ENCODE data around the gene ZSCAN23. TPM values are rescaled to one million over a fixed set of nuclear protein-coding genes. Genes with fewer than 3 reads are reported as not detected.

The ZSCAN23 gene
- total RNA-seq, 2 experiments from 2014 or later = 0.44 to 0.56 TPM

- no peak overlapping the region for H3K4me3 Mint-ChIP-seq
These were observed 59.8 kb downstream of the ZSCAN23 start for GRCh38 chr6:28383235-28384142.

More at GRCh38 chr6:28383235-28384142, 59.8 kb downstream of the ZSCAN23 start:
- Mint-ChIP-seq H3K27me3 (no peaks in the 10 kb centered on the region), H3K9me3 (ENCODE audit: low read depth) (no peaks in the 10 kb centered on the region), H3K36me3 (peaks cover 84% of the 10 kb centered on the region), H3K27ac (no peak overlapping the region), H3K4me1 (no peaks in the 10 kb centered on the region)
- no peak for DNase-seq
- CTCF ChIA-PET = interaction anchor here (1.3 kb wide), 2 partner anchors 27 to 45 kb away, joined by 3 read pairs; no protein-coding TSS in a partner anchor
- ATAC-seq = no peak

Other genes starting within 250 kb of the ZSCAN23 start
- 10 to 100 TPM in 1 of 2 experiments, 1 to 10 TPM in 1; 7.0 to 11.6 TPM for gene ZSCAN9, start 218.2 kb downstream of the ZSCAN23 start, total RNA-seq
- 1 to 10 TPM; 5.7 to 6.1 TPM for gene ZKSCAN4, start 191.2 kb downstream of the ZSCAN23 start, total RNA-seq
- gene NKAPL, start 184.2 kb downstream of the ZSCAN23 start, total RNA-seq = under 1 TPM in 1 of 2 experiments, not detected in 1; 0.26 TPM
- 10 to 100 TPM in 1 of 2 experiments, 1 to 10 TPM in 1; 7.8 to 11.7 TPM for gene ZSCAN26, start 176.3 kb downstream of the ZSCAN23 start, total RNA-seq
- gene PGBD1, start 161.9 kb downstream of the ZSCAN23 start, total RNA-seq = 1 to 10 TPM; 3.9 to 4.2 TPM
- gene ZSCAN31, start 107.3 kb downstream of the ZSCAN23 start, total RNA-seq = 1 to 10 TPM; 1.0 to 1.7 TPM
- gene ZKSCAN3, start 93.5 kb downstream of the ZSCAN23 start, total RNA-seq = 1 to 10 TPM; 4.1 to 5.5 TPM
- 1 to 10 TPM; 7.1 to 7.9 TPM for gene ZSCAN12, start 43.7 kb downstream of the ZSCAN23 start, total RNA-seq
- gene GPX6, start 72.3 kb upstream of the ZSCAN23 start, total RNA-seq = not detected
- gene GPX5, start 82.4 kb upstream of the ZSCAN23 start, total RNA-seq = not detected

Data from activated CD8-positive, alpha-beta memory T cell treated with anti-CD3 and anti-CD28 coated beads, Interleukin-2, amount 10 ng/mL, durations not matched to agents 7 days and 5 days (primary cell).